GM23338 (cell line): ENCODE measurements around the gene SLC1A3. TPM values are rescaled to one million over a fixed set of nuclear protein-coding genes. Genes with fewer than 3 reads are reported as not detected.

Experiments
- ATAC-seq: fragments of 200-7000 bp; cut with Tn5 transposase; 3 replicates; pipeline ENCODE4 v1.9.1; 2020
- DNase-seq: peaks from one replicate; pipeline ENCODE4 v3.0.0-alpha.2; 2015; ENCODE audit warnings: low spot score
- H2AFZ ChIP-seq: fragments of 200-600 bp; sonication (generic); 2 replicates; pipeline ENCODE4 v1.8.0; 2016; ENCODE audit warnings: antibody characterized with exemption, mild to moderate bottlenecking, moderate library complexity
- H3F3A ChIP-seq: fragments of 200-600 bp; sonication (generic); replicated peaks from 2 replicates; pipeline ENCODE4 v1.8.0; 2017; ENCODE audit warnings: antibody characterized with exemption, mixed run types, low read depth
- H3K27ac ChIP-seq: fragments of 200-600 bp; sonication (generic); 2 replicates; pipeline ENCODE4 v1.6.1; 2016; ENCODE audit warnings: low read depth
- H3K27me3 ChIP-seq: fragments of 200-600 bp; sonication (generic); 2 replicates; pipeline ENCODE4 v1.8.0; 2016; ENCODE audit warnings: mild to moderate bottlenecking, mixed run types, moderate library complexity; ENCODE audit not compliant: insufficient read depth
- H3K36me3 ChIP-seq: fragments of 200-600 bp; sonication (generic); 2 replicates; pipeline ENCODE4 v1.8.0; 2016; ENCODE audit warnings: mild to moderate bottlenecking; ENCODE audit not compliant: insufficient read depth
- H3K4me1 ChIP-seq: fragments of 200-600 bp; sonication (generic); 2 replicates; pipeline ENCODE4 v1.8.0; 2016; ENCODE audit warnings: mild to moderate bottlenecking, moderate library complexity; ENCODE audit not compliant: insufficient read depth
- H3K4me2 ChIP-seq: fragments of 200-600 bp; sonication (generic); 2 replicates; pipeline ENCODE4 v1.7.1; 2017; ENCODE audit warnings: mixed run types
- H3K4me3 ChIP-seq: fragments of 200-600 bp; sonication (generic); 2 replicates; pipeline ENCODE4 v1.6.1; 2016; ENCODE audit warnings: mixed run types
- H3K79me2 ChIP-seq: fragments of 200-600 bp; sonication (generic); replicated peaks from 2 replicates; pipeline ENCODE4 v1.8.0; 2017; ENCODE audit warnings: mild to moderate bottlenecking; ENCODE audit not compliant: insufficient read depth
- H3K9me2 ChIP-seq: fragments of 200-600 bp; sonication (generic); 2 replicates; pipeline ENCODE4 v1.8.0; 2017; ENCODE audit not compliant: insufficient read depth
- H4K20me1 ChIP-seq: fragments of 200-600 bp; sonication (generic); replicated peaks from 2 replicates; pipeline ENCODE4 v1.8.0; 2017; ENCODE audit warnings: mild to moderate bottlenecking; ENCODE audit not compliant: insufficient read depth
- H3K27ac Mint-ChIP-seq: 2 replicates; pipeline ENCODE4 v1.8.0; 2020; ENCODE audit warnings: inconsistent platforms, mild to moderate bottlenecking, moderate library complexity, mixed read lengths
- H3K27me3 Mint-ChIP-seq: 3 replicates; pipeline ENCODE4 v1.8.0; 2022; ENCODE audit warnings: low read depth, mild to moderate bottlenecking, moderate library complexity, mixed read lengths, inconsistent platforms; ENCODE audit not compliant: insufficient read depth, poor library complexity
- H3K36me3 Mint-ChIP-seq: 3 replicates; pipeline ENCODE4 v1.8.0; 2021; ENCODE audit warnings: low read depth, mild to moderate bottlenecking, inconsistent platforms, moderate library complexity, mixed read lengths
- H3K4me1 Mint-ChIP-seq: 3 replicates; pipeline ENCODE4 v1.8.0; 2020; ENCODE audit warnings: mild to moderate bottlenecking, inconsistent platforms, mixed read lengths
- H3K4me3 Mint-ChIP-seq: 3 replicates; pipeline ENCODE4 v1.8.0; 2021; ENCODE audit warnings: moderate library complexity, mild to moderate bottlenecking, inconsistent platforms, mixed read lengths
- H3K9me3 Mint-ChIP-seq: 3 replicates; pipeline ENCODE4 v1.8.0; 2020; ENCODE audit warnings: moderate library complexity, mild to moderate bottlenecking, inconsistent platforms, mixed read lengths
- CREB1 ChIP-seq: fragments of 250-450 bp; sonication (Bioruptor Pico); IDR thresholded peaks from 2 replicates; pipeline ENCODE4 v1.5.0; 2020; ENCODE audit warnings: low read depth, mild to moderate bottlenecking, moderate library complexity
- EZH2phosphoT487 ChIP-seq: fragments of 200-600 bp; sonication (generic); IDR thresholded peaks from one replicate; pipeline ENCODE4 v1.8.1; 2018; ENCODE audit warnings: antibody characterized with exemption; ENCODE audit not compliant: unreplicated experiment
- NANOG ChIP-seq: IDR thresholded peaks from 2 replicates; pipeline ENCODE4 v1.6.1; 2016; ENCODE audit warnings: antibody characterized with exemption, borderline replicate concordance
- STAT1 ChIP-seq: IDR thresholded peaks from one replicate; pipeline ENCODE4 v1.6.1; 2016; ENCODE audit warnings: antibody characterized with exemption; ENCODE audit not compliant: unreplicated experiment
- ZNF114 ChIP-seq: fragments of 250-450 bp; sonication (Bioruptor Pico); IDR thresholded peaks from 2 replicates; pipeline ENCODE4 v1.5.0; 2020; ENCODE audit warnings: mild to moderate bottlenecking, moderate library complexity
- ZNF331 ChIP-seq: fragments of 250-450 bp; sonication (Bioruptor Pico); IDR thresholded peaks from 2 replicates; pipeline ENCODE4 v1.5.0; 2020; ENCODE audit warnings: low read depth, mild to moderate bottlenecking, moderate library complexity
- polyA plus RNA-seq: library from polyadenylated mRNA; unstranded; fragments of >200 nt; fragmentation: Nextera tagmentation; extraction: Ambion mirVana; gene quantifications from 2 replicates; pipeline ENCODE4 v1.2.1, GENCODE V29; 2016
- total RNA-seq: library from RNA; depleted of rRNA; stranded (reverse); fragments of >200 nt; shearing (Covaris generic); gene quantifications from 2 replicates; pipeline ENCODE4 v1.2.3, GENCODE V29; 2014
- TF ChIP-seq, protein P1 (sequence below): fragments of 250-450 bp; sonication (Bioruptor Pico); IDR thresholded peaks from 2 replicates; pipeline ENCODE4 v1.5.0; 2020; ENCODE audit warnings: mild to moderate bottlenecking, moderate library complexity
- TF ChIP-seq, protein P2 (sequence below): IDR thresholded peaks from 2 replicates; pipeline ENCODE4 v1.6.1; 2016; ENCODE audit warnings: antibody characterized with exemption

Gene SLC1A3
- total and polyA plus RNA-seq, 2 experiments from 2014 or later, result 29.0 to 40.7 TPM

DNA sequence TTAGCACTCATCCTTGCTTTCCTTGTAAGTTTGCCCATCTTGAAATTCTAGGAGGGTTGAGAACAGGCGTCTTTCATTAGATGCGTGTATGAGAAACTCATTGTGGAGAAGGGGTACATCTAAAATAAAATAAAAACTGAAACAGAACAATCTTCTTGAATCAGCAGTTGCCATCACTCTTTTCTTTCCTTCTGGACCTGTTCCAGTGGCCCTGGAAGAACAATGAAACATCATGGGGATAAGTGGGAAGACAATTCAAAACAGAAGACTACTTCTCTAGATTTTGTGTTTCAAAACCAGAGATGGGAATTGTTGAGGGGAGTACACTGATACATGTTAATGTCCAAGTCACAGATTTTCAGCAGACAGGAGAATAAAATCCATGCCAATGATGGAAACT lies 59.9 kb downstream of the SLC1A3 start:
- Histone ChIP-seq H3K4me2 (no peak overlapping the region), H3K36me3 (peaks cover 3% of the 10 kb centered on the region; the same call in 1 of the 2 replicates), H3F3A (no peaks in the 10 kb centered on the region), H3K27me3 (no peaks in the 10 kb centered on the region), H3K4me3 (no peak overlapping the region), H2AFZ (no peak overlapping the region), H4K20me1 (no peaks in the 10 kb centered on the region; the same call in 1 of the 2 replicates), H3K9me2 (no peaks in the 10 kb centered on the region), H3K4me1 (0 out of 2 replicates have a peak, but pooled peaks cover 3% of the 10 kb centered on the region), H3K27ac (no peak overlapping the region), H3K79me2 (no peaks in the 10 kb centered on the region)
- H3K36me3 Mint-ChIP-seq, result no peaks in the 10 kb centered on the region
- TF ChIP-seq STAT1, result no peak
- no peak for TF ChIP-seq NANOG
- TF ChIP-seq ZNF331 (CRISPR knock-in tag), result no peak
- no peak for TF ChIP-seq EZH2phosphoT487
- no peak for TF ChIP-seq ZNF114 (CRISPR knock-in tag)
- TF ChIP-seq, protein P1, sequence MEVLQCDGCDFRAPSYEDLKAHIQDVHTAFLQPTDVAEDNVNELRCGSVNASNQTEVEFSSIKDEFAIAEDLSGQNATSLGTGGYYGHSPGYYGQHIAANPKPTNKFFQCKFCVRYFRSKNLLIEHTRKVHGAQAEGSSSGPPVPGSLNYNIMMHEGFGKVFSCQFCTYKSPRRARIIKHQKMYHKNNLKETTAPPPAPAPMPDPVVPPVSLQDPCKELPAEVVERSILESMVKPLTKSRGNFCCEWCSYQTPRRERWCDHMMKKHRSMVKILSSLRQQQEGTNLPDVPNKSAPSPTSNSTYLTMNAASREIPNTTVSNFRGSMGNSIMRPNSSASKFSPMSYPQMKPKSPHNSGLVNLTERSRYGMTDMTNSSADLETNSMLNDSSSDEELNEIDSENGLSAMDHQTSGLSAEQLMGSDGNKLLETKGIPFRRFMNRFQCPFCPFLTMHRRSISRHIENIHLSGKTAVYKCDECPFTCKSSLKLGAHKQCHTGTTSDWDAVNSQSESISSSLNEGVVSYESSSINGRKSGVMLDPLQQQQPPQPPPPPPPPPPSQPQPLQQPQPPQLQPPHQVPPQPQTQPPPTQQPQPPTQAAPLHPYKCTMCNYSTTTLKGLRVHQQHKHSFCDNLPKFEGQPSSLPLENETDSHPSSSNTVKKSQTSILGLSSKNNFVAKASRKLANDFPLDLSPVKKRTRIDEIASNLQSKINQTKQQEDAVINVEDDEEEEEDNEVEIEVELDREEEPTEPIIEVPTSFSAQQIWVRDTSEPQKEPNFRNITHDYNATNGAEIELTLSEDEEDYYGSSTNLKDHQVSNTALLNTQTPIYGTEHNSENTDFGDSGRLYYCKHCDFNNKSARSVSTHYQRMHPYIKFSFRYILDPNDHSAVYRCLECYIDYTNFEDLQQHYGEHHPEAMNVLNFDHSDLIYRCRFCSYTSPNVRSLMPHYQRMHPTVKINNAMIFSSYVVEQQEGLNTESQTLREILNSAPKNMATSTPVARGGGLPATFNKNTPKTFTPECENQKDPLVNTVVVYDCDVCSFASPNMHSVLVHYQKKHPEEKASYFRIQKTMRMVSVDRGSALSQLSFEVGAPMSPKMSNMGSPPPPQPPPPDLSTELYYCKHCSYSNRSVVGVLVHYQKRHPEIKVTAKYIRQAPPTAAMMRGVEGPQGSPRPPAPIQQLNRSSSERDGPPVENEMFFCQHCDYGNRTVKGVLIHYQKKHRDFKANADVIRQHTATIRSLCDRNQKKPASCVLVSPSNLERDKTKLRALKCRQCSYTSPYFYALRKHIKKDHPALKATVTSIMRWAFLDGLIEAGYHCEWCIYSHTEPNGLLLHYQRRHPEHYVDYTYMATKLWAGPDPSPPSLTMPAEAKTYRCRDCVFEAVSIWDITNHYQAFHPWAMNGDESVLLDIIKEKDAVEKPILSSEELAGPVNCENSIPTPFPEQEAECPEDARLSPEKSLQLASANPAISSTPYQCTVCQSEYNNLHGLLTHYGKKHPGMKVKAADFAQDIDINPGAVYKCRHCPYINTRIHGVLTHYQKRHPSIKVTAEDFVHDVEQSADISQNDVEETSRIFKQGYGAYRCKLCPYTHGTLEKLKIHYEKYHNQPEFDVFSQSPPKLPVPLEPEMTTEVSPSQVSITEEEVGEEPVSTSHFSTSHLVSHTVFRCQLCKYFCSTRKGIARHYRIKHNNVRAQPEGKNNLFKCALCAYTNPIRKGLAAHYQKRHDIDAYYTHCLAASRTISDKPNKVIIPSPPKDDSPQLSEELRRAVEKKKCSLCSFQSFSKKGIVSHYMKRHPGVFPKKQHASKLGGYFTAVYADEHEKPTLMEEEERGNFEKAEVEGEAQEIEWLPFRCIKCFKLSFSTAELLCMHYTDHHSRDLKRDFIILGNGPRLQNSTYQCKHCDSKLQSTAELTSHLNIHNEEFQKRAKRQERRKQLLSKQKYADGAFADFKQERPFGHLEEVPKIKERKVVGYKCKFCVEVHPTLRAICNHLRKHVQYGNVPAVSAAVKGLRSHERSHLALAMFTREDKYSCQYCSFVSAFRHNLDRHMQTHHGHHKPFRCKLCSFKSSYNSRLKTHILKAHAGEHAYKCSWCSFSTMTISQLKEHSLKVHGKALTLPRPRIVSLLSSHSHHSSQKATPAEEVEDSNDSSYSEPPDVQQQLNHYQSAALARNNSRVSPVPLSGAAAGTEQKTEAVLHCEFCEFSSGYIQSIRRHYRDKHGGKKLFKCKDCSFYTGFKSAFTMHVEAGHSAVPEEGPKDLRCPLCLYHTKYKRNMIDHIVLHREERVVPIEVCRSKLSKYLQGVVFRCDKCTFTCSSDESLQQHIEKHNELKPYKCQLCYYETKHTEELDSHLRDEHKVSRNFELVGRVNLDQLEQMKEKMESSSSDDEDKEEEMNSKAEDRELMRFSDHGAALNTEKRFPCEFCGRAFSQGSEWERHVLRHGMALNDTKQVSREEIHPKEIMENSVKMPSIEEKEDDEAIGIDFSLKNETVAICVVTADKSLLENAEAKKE, result no peak
- TF ChIP-seq, protein P2, sequence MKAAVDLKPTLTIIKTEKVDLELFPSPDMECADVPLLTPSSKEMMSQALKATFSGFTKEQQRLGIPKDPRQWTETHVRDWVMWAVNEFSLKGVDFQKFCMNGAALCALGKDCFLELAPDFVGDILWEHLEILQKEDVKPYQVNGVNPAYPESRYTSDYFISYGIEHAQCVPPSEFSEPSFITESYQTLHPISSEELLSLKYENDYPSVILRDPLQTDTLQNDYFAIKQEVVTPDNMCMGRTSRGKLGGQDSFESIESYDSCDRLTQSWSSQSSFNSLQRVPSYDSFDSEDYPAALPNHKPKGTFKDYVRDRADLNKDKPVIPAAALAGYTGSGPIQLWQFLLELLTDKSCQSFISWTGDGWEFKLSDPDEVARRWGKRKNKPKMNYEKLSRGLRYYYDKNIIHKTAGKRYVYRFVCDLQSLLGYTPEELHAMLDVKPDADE, result no peak
- TF ChIP-seq CREB1 (CRISPR knock-in tag), result no peak
- DNase-seq (no peak), ATAC-seq (no peak)
- H3K27me3 Mint-ChIP-seq, result no peaks in the 10 kb centered on the region
- H3K4me3 Mint-ChIP-seq, result no peak overlapping the region
- no peak overlapping the region for H3K27ac Mint-ChIP-seq
- no peaks in the 10 kb centered on the region for H3K9me3 Mint-ChIP-seq
- peaks cover 25% of the 10 kb centered on the region for H3K4me1 Mint-ChIP-seq
